GM21390 (cell line): Measurements from ENCODE around the gene SYNGR4.
A peak's percentile ranks its signal among the peaks of the same experiment; 100 is the strongest.

Experiments used
- ATAC-seq: cut with Tn5 transposase; IDR thresholded peaks from one replicate; pipeline ENCODE4 v1.9.1; 2021; ENCODE audit not compliant: unreplicated experiment

Gene SYNGR4

DNA sequence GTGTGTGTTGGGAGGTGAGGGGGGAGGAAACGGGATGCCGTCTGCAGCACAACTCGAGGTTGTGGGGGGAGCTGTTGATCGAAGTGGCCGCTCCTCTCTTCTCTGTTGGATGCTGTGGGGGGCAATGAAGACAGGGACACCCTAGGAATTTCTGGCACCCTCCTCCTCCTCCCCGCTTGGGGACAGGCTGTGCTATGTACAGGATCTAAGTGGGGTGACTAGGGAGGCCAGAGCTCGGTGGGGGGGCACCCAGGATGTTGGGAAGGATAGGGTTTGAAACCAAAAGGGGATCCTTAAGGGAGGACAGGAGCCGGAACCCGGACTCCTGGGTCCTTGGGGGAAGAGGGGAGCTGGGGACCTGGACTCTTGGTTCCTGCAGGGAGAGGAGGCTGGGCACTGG lies 31.3 kb downstream of the SYNGR4 start:
- no peak for ATAC-seq

DNA sequence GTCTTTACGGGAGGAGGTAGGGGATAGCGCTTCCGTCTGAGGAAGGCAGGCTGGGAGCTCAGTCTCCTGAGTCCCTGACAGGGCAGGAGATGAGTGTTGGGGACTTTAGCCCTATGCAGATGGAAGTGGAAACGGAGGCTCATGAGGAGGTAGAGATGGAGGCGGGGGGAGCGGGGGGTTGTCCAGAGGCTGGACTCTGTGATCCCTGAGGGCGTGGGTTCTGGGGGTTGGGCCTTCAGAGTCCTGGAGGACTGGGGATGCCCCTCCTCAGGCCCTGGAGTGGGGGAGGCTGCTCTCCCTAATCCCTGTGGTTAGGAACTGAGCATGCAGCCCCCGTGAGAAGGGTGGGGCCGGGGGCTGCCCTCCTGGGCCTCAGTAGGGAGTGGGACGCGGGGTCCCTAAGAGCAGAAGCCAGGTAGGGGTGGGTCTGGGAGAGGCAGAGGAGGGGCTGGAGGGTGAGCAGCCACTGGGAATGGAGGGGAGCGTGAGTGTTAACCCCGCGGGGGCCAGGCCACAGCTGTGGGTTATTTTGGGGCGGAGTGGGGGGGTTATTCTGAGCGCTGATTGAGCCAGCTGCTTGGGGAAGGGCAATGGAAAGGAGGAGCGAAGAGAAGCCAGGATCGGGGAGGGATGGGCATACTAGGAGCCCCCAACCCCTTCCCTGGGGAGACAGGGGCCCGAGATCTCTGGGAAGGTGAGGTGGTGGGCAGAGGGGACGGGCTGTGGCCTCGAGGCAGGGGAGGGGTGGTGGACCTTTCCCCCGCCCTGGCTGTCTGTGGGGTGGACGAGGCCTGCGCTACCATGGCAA lies 32.1 kb downstream of the SYNGR4 start:
- ATAC-seq = no peak

DNA sequence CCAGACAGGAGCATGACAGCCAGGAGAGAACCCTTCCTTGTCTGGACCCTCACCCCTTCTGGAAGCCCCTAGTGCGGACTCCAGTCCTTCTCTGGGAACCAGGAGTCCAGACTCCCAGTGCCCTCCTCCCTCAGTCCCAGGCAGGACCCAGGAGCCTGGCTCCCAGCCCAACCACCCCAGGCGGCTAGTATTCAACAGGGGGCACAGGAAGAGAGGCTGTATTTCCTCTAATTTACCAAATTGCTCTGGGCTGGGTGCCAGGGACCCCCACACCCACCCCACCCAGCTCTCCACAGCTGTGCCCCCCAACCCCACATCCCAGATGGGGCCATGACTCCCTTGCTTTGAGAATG lies 32.6 kb downstream of the SYNGR4 start:
- no peak for ATAC-seq

DNA sequence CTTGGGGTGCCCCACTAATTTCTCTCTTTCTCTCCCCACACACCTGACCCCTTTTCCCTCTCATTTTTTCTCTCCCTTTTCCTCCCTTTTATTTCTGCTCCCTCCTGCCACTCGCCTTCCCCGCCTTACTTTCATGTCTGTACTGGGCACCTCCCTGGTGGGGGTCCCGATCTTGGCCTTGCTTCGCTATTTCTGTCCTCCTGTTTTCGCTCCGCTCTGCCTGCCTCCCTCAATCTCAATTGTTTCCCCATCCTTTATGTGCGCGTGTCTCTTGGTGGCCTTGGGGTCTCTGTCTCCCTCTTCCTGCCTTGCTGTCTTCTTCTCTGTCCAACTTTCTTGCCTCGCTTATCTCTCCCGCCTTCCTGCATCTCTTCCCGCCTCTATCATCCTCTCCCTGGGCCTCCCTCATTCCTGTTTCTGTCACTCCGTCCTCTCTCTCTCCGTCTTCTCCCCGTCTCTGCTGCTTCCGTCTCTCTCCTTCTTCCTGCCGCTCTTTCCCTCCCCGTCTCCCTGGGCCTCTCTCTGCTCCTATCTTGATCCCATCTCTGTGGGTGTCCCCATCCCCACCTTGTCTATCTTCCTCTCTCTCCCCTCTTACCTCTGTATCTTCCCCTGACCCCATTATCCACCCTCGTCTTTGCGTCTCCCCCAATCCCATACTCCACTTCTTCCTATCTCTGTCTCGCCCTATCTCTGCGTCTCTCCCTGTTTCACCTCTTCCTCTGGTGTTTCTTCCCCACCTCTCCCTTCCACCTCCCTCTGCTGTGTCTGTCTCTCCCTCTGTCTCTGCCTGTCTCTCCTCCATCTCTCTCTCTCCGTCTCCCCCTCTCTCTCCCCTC lies 33.3 kb downstream of the SYNGR4 start:
- ATAC-seq = no peak

DNA sequence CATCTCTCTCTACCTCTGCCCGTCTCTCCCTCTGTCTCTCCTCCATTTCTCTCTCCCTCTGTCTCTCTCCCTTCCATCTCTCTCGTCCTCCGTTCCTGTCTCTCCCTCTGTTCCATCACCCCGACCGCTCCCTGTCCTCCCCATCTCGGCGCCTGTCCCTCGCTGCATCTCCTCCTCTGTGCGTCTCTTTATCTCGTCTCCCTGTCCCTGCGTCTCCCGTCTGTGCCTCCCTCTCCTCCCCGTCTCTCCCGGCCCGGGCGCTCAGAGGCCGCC lies 33.9 kb downstream of the SYNGR4 start:
- ATAC-seq = no peak

DNA sequence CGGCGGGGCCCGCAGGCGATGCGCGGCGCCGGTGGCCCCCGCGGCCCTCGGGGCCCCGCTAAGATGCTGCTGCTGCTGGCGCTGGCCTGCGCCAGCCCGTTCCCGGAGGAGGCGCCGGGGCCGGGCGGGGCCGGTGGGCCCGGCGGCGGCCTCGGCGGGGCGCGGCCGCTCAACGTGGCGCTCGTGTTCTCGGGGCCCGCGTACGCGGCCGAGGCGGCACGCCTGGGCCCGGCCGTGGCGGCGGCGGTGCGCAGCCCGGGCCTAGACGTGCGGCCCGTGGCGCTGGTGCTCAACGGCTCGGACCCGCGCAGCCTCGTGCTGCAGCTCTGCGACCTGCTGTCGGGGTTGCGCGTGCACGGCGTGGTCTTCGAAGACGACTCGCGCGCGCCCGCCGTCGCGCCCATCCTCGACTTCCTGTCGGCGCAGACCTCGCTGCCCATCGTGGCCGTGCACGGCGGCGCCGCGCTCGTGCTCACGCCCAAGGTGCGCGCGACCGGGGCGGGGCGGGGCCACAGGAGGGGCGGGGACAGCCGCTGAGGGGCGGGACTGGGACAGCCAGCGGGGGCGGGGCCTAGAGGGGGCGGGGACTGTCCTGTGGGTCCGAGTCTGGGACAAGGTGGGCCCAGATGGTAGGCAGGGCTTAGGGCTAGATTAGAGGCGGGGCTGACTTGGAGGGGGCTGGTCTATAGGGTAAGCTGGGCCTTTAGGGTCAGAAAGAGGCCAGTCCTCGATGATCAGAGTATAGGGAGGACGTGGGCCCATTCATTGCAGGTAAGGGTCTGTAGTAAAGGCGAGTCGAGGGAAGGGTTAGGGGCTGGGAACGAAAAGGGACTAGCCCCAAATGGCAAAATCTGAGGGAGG lies 34.4 kb downstream of the SYNGR4 start:
- peak; percentile 67 for ATAC-seq

DNA sequence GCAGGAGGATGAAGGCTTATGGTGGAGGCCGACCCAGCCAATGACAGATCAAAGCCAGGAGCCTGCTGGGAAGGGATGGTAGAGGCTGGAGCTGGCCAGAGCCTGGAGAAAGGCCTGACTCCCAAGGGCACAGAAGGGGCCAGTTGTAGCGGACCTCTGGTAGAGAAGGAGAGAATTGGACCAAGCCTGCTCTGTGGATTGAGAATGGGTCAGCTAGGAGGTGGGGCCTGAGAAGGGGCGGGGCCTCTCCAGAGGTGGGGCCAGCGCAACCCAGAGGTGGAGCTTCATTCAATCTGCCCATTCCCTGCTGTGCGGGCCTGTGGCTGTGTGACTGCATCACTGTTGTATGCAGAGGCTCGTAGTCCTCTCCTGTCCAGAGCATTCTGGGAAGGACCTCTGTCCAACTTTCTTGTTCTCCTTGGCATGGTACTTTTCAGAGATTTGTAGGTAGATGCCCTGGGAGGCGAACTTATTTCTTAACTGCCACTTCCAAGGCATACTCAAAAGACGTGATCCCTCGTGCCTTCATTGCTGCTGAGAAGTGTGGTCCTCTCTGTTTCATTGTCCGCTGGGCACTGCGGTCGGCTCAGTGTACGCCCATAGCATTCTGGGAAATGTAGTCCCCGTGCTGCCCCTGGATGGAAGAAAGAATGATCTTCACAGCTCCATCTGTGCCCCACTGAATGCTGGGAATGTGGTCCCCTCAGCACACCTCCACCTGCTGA lies 36.0 kb downstream of the SYNGR4 start:
- ATAC-seq = no peak

DNA sequence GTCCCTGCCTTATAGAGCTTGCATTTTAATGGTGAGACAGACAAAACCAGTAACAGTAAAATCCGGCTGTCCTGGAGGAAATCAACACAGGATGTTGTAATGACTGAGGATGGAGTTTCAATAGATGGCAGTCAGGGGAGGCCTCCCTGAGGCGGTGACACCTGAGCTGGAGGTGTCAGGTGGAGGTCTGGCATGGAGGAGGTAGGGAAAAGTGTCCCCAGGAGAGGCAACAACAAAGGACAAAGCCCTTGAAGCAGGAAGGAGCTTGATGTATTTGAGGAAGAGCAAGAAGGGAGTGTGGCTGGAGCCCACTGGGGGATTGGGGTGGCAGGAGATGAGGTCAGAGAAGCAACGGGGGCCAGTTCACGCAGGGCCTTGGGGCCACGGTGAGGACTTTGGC lies 37.1 kb downstream of the SYNGR4 start:
- no peak for ATAC-seq

DNA sequence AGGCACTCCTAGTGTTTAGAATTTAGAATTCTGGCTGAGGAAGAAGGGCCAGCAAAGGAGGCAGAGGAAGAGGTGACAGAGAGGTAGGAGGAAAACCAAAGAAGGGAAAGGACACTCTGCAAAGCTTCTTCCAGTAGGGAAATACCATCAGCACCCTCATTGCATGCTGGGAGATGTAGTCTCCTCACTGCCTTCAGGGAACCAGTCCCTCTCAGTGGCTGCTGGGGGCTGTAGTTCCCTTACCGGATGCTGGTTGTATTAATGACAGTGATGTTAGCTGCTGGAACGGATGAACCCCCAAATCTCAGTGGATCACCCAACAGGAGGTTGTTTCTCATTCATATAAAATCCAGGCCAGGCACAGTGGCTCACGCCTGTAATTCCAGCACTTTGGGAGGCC lies 39.4 kb downstream of the SYNGR4 start:
- peak; percentile 55 for ATAC-seq

DNA sequence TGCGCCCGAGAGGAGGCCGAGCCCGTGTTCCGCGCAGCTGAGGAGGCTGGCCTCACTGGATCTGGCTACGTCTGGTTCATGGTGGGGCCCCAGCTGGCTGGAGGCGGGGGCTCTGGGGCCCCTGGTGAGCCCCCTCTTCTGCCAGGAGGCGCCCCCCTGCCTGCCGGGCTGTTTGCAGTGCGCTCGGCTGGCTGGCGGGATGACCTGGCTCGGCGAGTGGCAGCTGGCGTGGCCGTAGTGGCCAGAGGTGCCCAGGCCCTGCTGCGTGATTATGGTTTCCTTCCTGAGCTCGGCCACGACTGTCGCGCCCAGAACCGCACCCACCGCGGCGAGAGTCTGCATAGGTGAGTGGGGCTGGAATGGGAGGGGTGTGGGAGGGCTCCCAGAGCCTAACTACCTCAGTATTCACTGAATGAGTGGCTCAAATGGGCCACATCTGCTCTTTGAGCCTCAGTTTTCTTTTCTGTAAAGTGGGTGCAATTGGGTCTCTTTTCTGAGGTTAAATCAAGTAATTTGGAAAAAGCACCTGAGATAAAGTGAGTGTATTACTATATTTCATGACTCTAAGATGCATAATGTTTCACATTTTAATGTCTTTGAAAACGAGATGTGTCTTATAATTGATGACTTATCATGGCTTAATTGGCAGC lies 41.0 kb downstream of the SYNGR4 start:
- no peak for ATAC-seq

DNA sequence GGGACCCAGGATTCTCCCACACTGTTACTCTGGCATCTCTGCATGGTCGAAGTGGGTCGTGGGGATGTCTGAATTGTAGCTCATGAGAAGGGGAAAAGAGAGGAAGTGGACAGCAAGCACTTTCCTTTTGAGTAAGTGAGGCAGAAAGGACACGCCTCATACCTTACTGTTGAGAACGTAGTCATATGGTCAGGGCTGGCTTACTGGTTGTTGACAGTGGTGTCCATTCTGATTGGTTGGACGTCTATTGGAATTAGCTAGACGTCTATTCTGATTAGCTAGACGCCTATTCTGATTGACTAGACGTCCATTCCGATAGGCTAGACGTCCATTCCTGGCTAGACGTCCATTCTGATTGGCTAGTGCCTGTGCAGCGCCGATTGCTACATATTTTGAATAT lies 41.7 kb downstream of the SYNGR4 start:
- no peak for ATAC-seq

DNA sequence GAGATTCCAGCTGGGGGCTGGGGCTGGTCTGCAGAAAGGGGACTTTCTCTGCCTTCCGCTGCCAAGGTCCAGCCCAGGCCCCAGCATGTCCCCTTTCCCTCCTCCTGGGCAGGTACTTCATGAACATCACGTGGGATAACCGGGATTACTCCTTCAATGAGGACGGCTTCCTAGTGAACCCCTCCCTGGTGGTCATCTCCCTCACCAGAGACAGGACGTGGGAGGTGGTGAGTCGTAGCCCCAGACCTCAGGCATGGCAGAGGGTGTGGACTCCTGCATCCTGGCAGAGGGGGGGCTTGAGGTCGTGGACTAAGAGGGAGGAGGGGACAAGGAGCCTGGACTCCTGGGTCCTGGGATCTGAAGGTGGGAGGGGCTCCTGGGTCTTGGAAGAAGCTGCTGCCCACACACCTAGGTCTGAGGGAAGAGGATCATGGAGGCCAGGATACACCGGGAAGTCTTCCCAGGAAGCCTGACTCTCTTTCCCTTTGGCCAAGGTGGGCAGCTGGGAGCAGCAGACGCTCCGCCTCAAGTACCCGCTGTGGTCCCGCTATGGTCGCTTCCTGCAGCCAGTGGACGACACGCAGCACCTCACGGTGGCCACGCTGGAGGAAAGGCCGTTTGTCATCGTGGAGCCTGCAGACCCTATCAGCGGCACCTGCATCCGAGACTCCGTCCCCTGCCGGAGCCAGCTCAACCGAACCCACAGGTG lies 49.9 kb downstream of the SYNGR4 start:
- ATAC-seq = no peak

DNA sequence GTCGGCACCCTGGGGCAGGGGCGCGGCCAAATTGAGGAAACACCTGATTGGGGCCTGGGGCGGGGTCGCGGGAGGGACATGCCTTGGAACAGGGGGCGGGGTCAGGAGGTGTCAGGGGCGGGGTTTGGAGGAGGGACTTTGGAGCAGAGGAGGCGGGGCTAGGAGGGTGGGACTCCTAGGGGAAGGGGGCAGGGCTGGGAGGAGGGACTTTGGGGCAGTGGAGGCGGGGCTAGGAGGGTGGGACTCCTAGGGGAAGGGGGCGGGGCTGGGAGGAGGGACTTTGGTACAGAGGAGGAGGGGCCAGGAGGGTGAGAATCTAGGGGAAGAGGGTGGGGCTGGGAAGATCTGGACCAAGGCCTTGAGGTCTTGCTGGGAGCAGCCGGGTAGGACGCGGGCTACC lies 51.2 kb downstream of the SYNGR4 start:
- ATAC-seq = no peak

DNA sequence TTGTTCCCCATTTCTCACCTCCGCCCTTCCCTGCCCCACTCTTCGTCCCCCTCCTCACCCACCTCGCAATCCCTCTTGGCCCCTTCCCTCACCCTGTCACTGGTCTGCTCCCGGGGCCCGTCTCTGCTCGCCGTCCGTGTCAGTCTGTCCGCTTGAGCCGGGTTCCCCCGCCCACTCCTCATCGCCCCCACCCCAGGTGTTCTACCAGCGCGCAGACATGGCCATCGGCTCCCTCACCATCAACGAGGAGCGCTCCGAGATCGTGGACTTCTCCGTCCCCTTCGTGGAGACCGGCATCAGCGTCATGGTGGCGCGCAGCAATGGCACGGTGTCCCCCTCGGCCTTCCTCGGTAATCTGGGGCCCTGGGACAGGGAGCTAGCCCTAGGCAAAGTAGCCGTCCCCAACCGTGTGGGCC lies 51.6 kb downstream of the SYNGR4 start:
- ATAC-seq = no peak

DNA sequence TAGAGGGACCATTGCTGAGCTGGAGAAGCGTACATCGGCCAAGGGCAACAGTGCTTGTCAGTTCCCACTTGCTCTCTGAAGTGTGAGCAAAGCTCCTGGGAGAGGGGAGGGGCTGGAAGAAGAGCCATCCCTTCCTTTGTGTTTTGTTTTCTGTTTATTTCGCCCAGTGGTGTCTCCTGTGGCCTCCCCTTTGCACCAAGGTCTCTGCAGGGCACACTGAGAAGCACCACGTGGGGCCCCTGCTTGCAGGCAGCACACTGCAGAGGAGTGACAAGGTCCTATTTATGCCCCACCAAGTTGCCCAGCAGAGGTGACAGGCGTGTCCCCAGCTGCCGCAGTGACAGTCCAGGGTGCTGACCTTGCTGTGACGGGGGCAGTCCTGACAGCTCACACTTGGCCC lies 53.3 kb downstream of the SYNGR4 start:
- ATAC-seq = no peak

DNA sequence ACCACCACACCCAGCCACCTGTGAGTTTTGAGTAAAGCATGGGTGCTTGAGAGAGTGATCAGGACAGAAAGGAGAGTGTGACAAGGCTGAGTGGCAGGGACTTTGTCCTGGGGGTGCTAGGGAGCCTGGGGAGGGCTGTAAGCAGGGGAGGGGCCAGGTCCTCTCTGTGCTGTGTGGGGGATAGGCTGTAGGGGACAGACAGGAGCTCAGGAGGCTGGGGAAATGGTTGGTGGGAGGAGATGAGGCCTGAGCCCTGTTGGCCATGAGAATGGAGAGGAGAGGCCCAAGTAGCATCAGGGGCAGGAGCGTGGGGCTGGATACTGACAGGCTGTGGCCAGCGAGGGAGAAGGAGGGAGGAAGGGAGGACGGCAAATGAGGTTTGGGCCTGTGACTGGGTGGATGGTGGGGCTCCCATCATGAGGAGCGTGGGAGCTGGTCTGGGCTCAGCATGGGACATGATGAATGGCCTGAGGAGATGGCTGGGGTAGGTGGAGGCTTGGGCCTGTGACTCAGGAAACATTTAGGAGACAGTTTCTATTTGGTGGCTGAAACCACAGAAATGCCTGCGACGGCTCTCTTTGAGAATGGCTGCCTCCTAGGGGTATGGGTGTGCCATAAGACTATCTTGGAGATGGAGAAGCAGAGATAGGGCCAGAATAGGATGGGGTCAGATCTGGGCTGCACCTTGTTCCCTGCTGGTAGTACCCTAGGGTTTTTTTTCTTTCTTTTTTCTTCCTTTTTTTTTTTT lies 54.3 kb downstream of the SYNGR4 start:
- no peak for ATAC-seq

DNA sequence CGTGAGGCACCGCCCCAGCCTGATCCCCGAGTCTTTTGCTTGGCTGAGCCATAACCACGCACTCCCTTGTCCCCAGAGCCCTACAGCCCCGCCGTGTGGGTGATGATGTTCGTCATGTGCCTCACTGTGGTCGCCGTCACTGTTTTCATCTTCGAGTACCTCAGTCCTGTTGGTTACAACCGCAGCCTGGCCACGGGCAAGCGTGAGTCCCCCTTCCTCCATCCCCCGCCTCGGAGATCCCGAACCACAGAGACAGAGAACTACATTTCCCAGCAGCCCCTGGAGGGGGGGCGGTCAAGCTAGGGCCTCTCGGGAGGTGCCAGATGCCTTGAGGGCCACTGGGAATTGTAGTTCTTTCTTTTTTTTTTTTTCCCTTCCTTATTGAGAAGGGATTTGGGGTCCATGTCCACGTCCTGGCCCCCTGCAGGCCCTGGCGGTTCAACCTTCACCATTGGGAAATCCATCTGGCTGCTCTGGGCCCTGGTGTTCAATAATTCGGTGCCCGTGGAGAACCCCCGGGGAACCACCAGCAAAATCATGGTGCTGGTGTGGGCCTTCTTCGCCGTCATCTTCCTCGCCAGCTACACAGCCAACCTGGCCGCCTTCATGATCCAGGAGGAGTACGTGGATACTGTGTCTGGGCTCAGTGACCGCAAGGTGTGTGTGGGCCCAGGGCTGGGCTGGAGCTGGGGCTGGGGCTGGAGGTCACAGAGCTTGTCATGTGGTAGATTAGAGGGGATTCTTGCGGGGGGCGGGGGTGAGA lies 55.2 kb downstream of the SYNGR4 start:
- ATAC-seq = no peak

DNA sequence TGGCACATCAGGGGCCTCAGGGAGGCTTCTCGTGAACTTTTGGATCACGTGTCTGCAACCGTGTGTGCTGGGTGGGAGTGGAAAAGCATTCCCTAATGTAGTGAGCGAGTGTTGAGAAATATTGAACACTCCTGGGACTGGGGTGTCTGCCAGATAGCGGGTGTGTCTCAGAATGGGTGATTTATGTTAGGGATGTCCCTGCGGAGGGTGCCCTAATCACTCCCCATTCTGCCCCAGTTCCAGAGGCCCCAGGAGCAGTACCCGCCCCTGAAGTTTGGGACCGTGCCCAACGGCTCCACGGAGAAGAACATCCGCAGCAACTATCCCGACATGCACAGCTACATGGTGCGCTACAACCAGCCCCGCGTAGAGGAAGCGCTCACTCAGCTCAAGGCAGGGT lies 57.4 kb downstream of the SYNGR4 start:
- ATAC-seq = no peak
